Common myeloid progenitor, CD34-positive (primary cell): Measurements from ENCODE around the gene SLC17A9.
"Not testable (repeated sequence)": the region's sequence is repeated elsewhere in the genome, so short reads cannot be mapped to it uniquely, and the experiment has no call there.

ENCODE experiments used
- CTCF ChIA-PET: fragments of 350-600 bp; sonication (Branson Sonifier 250); formaldehyde crosslinking; loops from one replicate; lab custom pipeline; 2021; ENCODE audit warnings: antibody characterized with exemption; lab: Charles Lee
- POLR2A ChIA-PET: fragments of 350-600 bp; sonication (Branson Sonifier 250); formaldehyde crosslinking; loops from one replicate; lab custom pipeline; 2021; ENCODE audit warnings: antibody characterized with exemption; lab: Charles Lee
- DNase-seq, 3 donors: peaks; one replicate each; pipeline versions ENCODE4 v3.0.0 to v3.0.0-alpha.2; 2013
- H3K27ac ChIP-seq, 2 experiments: 1 replicate in 1 of 2; 2 replicates in 1 of 2; pipeline ENCODE4 v1.7.0; 2013; ENCODE audit warnings: inconsistent platforms in 2 of 2, low read length in 2 of 2, mild to moderate bottlenecking in 2 of 2, low read depth in 1 of 2, moderate library complexity in 1 of 2; ENCODE audit not compliant: severe bottlenecking in 2 of 2, insufficient read depth in 1 of 2, poor library complexity in 1 of 2
- H3K27me3 ChIP-seq, 5 experiments: replicated peaks in 2 of 5; 1 replicate in 3 of 5; 2 replicates in 2 of 5; pipeline versions ENCODE4 v1.6.1 to v1.7.0; 2013; ENCODE audit warnings: low read length in 4 of 5, mild to moderate bottlenecking in 2 of 5, moderate library complexity in 2 of 5, inconsistent platforms in 1 of 5; ENCODE audit not compliant: insufficient read depth in 5 of 5, control insufficient read depth in 4 of 5
- H3K36me3 ChIP-seq, 4 experiments: 1 replicate in 2 of 4; 2 replicates in 2 of 4; pipeline versions ENCODE4 v1.6.1 to v1.7.0; 2013; ENCODE audit warnings: low read length in 3 of 4, control low read depth in 1 of 4, mild to moderate bottlenecking in 1 of 4; ENCODE audit not compliant: control insufficient read depth in 4 of 4, insufficient read depth in 4 of 4
- H3K4me1 ChIP-seq, 4 experiments: 1 replicate in 3 of 4; 2 replicates in 1 of 4; pipeline versions ENCODE4 v1.6.1 to v1.7.1; 2013; ENCODE audit warnings: low read length in 3 of 4, mild to moderate bottlenecking in 3 of 4, control low read depth in 1 of 4, inconsistent platforms in 1 of 4, moderate library complexity in 1 of 4; ENCODE audit not compliant: control insufficient read depth in 4 of 4, insufficient read depth in 4 of 4; ENCODE audit errors: control extremely low read depth in 1 of 4
- H3K4me3 ChIP-seq, 7 experiments: 1 replicate in 4 of 7; 2 replicates in 3 of 7; pipeline versions ENCODE4 v1.5.1 to v1.7.0; 2013; ENCODE audit warnings: mild to moderate bottlenecking in 7 of 7, low read length in 6 of 7, moderate library complexity in 6 of 7, inconsistent platforms in 2 of 7, low read depth in 2 of 7, control low read depth in 1 of 7; ENCODE audit not compliant: insufficient read depth in 4 of 7, control insufficient read depth in 1 of 7; ENCODE audit errors: extremely low read depth in 1 of 7
- H3K9me3 ChIP-seq, 5 experiments: 1 replicate in 4 of 5; 2 replicates in 1 of 5; pipeline versions ENCODE4 v1.6.1 to v1.7.1; 2013; ENCODE audit warnings: low read length in 4 of 5, mild to moderate bottlenecking in 2 of 5, inconsistent platforms in 1 of 5, low read depth in 1 of 5, moderate library complexity in 1 of 5; ENCODE audit not compliant: control insufficient read depth in 4 of 5, insufficient read depth in 2 of 5; ENCODE audit errors: control extremely low read depth in 1 of 5
- WGBS: methylation state at CpG from one replicate; pipeline ENCODE4 v1.1.5; 2013; ENCODE audit not compliant: insufficient coverage; 5-methylcytosine and 5-hydroxymethylcytosine counted together

Gene SLC17A9

GRCh38 chr20:62959998-62960436 lies 7.5 kb downstream of the SLC17A9 start:
- CTCF ChIA-PET, result interaction anchor here (0.9 to 2.1 kb wide), 13 partner anchors 11 to 69 kb away, joined by 3 to 15 read pairs (median 5); no protein-coding TSS in a partner anchor
- Histone ChIP-seq H3K27me3 (no peaks in the 10 kb centered on the region), H3K4me1 (peaks cover 0 to 75% (median 59%) of the 10 kb centered on the region in 4 experiments), H3K9me3 (no peaks in the 10 kb centered on the region), H3K36me3 (peaks cover 0 to 86% (median 43%) of the 10 kb centered on the region in 4 experiments), H3K4me3 (peak overlapping the region in 1 of 7 experiments; percentile 19), H3K27ac (no peak overlapping the region)
- POLR2A ChIA-PET, result interaction anchor here (1.7 kb wide), 1 partner anchor 59 kb away, joined by 3 read pairs; no protein-coding TSS in a partner anchor
- peak in 1 of 3 donors; percentile 31 for DNase-seq
- 92% methylated on average over 20 of the region's 20 CpGs for WGBS

- not testable (repeated sequence) for H3K27me3 ChIP-seq, H3K4me3 ChIP-seq, H3K27ac ChIP-seq, DNase-seq, H3K9me3 ChIP-seq
- Histone ChIP-seq H3K4me1 (peaks cover 0 to 75% (median 56%) of the 10 kb centered on the region in 4 experiments), H3K36me3 (peaks cover 0 to 90% (median 47%) of the 10 kb centered on the region in 4 experiments)
- CTCF ChIA-PET, result interaction anchor here (0.9 to 2.1 kb wide), 9 partner anchors 10 to 70 kb away, joined by 3 to 15 read pairs (median 6); no protein-coding TSS in a partner anchor
- 95% methylated on average over 8 of the region's 31 CpGs for WGBS
- POLR2A ChIA-PET, result interaction anchor here (1.7 kb wide), 1 partner anchor 60 kb away, joined by 3 read pairs; no protein-coding TSS in a partner anchor
Observed at GRCh38 chr20:62960446-62961309, 8.2 kb downstream of the SLC17A9 start.

GRCh38 chr20:62961310-62961783 lies 8.8 kb downstream of the SLC17A9 start:
- CTCF ChIA-PET, result interaction anchor here (1.1 to 1.5 kb wide), 2 partner anchors 12 to 18 kb away, joined by 3 to 6 read pairs; no protein-coding TSS in a partner anchor

GRCh38 chr20:62961799-62962198 lies 9.3 kb downstream of the SLC17A9 start:
- peaks cover 0 to 86% (median 48%) of the 10 kb centered on the region in 4 experiments for H3K36me3 ChIP-seq

More at GRCh38 chr20:62961310-62961783, 8.8 kb downstream of the SLC17A9 start:
- 88% methylated on average over 13 of the region's 19 CpGs for WGBS
- Histone ChIP-seq H3K4me1 (peaks cover 0 to 72% (median 49%) of the 10 kb centered on the region in 4 experiments), H3K4me3 (no peak overlapping the region), H3K9me3 (no peaks in the 10 kb centered on the region), H3K36me3 (peaks cover 0 to 86% (median 47%) of the 10 kb centered on the region in 4 experiments), H3K27ac (no peak overlapping the region), H3K27me3 (no peaks in the 10 kb centered on the region)
- POLR2A ChIA-PET, result no interaction called here
- no peak for DNase-seq

GRCh38 chr20:62962221-62962879 lies 9.8 kb downstream of the SLC17A9 start:
- H3K27me3 ChIP-seq, result no peaks in the 10 kb centered on the region
- WGBS, result 98% methylated on average over 29 of the region's 30 CpGs
- CTCF ChIA-PET, result interaction anchor here (1.5 to 4.9 kb wide), 3 partner anchors 11 to 55 kb away, joined by 4 to 19 read pairs (median 6); no protein-coding TSS in a partner anchor
- no peak for DNase-seq
- H3K27ac ChIP-seq, result no peak overlapping the region
- peaks cover 0 to 86% (median 46%) of the 10 kb centered on the region in 4 experiments for H3K36me3 ChIP-seq
- POLR2A ChIA-PET, result no interaction called here
- H3K4me3 ChIP-seq, result no peak overlapping the region
- no peaks in the 10 kb centered on the region for H3K9me3 ChIP-seq
- peaks cover 0 to 62% (median 41%) of the 10 kb centered on the region in 4 experiments for H3K4me1 ChIP-seq

More at GRCh38 chr20:62961799-62962198, 9.3 kb downstream of the SLC17A9 start:
- POLR2A ChIA-PET, result no interaction called here
- Histone ChIP-seq H3K4me1 (peaks cover 0 to 68% (median 46%) of the 10 kb centered on the region in 4 experiments), H3K27ac (no peak overlapping the region), H3K9me3 (no peaks in the 10 kb centered on the region), H3K4me3 (no peak overlapping the region), H3K27me3 (no peaks in the 10 kb centered on the region)
- CTCF ChIA-PET, result interaction anchor here (1.1 to 4.9 kb wide), 3 partner anchors 11 to 54 kb away, joined by 3 to 19 read pairs (median 6); no protein-coding TSS in a partner anchor
- 87% methylated on average over 7 of the region's 8 CpGs for whole genome bisulfite sequencing
- no peak for DNase-seq

- H3K9me3 ChIP-seq, result no peaks in the 10 kb centered on the region
- no peak for DNase-seq
- 93% methylated on average over 26 of the region's 32 CpGs for whole genome bisulfite sequencing
- H3K27me3 ChIP-seq, result no peaks in the 10 kb centered on the region
- H3K36me3 ChIP-seq, result peaks cover 0 to 85% (median 42%) of the 10 kb centered on the region in 4 experiments
- ChIA-PET CTCF (interaction anchor here (1.0 to 4.9 kb wide), 5 partner anchors 9 to 55 kb away, joined by 3 to 19 read pairs (median 3); no protein-coding TSS in a partner anchor), POLR2A (interaction anchor here (1.8 kb wide), 1 partner anchor 9 kb away, joined by 6 read pairs; no protein-coding TSS in a partner anchor)
- no peak overlapping the region for H3K27ac ChIP-seq
- H3K4me1 ChIP-seq, result peaks cover 0 to 55% (median 34%) of the 10 kb centered on the region in 4 experiments
- H3K4me3 ChIP-seq, result peak overlapping the region in 1 of 7 experiments; percentile 1
Observed at GRCh38 chr20:62962891-62963613, 10.5 kb downstream of the SLC17A9 start.
